Fibroblast of villous mesenchyme (primary cell): ENCODE results near the gene TMEM37. TPM values are rescaled to one million over a fixed set of nuclear protein-coding genes. Genes with fewer than 3 reads are reported as not detected.

ENCODE experiments used
- DNase-seq: peaks from one replicate; pipeline ENCODE4 v3.0.0-alpha.2; 2010; ENCODE audit warnings: low read depth
- H3K4me3 ChIP-seq: 2 replicates; pipeline ENCODE4 v1.5.1; 2011; ENCODE audit warnings: low read depth, mild to moderate bottlenecking, low read length
- total RNA-seq: library from RNA; depleted of rRNA; stranded (reverse); fragments of >200 nt; gene quantifications from 2 replicates; pipeline ENCODE4 v1.2.3, GENCODE V29; 2012
- TF ChIP-seq, protein P1 (sequence below): IDR thresholded peaks from 2 replicates; pipeline ENCODE4 v1.5.1; 2012; ENCODE audit warnings: low read depth, mild to moderate bottlenecking, low read length; ENCODE audit not compliant: insufficient read depth

Gene TMEM37
- total RNA-seq, 1 donor = 1.3 TPM

DNA sequence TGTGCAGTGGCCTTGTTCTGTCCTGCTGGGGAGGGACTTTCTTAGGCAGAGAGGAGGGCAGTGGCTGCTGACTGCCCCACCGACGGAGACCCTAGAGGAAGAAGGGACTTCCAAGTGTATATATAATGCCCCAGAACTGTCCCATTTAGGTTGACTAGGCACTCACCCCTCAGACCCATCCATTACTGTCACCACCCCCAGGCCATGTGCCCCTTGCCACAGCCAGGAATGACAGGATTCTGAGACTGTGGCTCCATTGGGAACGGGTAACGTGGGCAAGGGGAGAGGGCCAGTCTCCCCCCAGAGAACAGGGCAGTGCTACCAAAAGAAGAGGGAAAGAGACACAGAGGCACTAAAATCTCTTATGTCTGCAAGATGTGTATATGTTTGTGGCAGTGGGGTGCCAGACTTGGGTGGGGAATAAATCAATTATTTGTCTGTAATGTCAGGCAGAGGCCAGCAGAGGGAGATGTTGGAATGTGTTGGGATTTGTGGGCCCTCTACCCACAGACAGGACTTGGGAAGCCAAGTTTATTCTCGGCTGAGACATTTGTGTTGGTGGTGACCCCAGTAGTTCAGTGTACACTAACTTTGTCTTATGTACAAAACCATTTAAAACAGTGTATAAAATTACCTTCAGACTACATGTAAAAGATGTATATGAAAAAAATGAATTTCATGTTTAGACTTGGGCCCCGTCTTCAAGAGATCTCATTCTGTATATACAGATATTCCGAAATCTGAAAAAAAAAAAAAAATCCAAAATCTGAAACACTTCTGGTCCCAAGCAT is 24.0 kb upstream of the TMEM37 start:
- no peak overlapping the region for H3K4me3 ChIP-seq
- DNase-seq = peak; percentile 73
- TF ChIP-seq, protein P1, sequence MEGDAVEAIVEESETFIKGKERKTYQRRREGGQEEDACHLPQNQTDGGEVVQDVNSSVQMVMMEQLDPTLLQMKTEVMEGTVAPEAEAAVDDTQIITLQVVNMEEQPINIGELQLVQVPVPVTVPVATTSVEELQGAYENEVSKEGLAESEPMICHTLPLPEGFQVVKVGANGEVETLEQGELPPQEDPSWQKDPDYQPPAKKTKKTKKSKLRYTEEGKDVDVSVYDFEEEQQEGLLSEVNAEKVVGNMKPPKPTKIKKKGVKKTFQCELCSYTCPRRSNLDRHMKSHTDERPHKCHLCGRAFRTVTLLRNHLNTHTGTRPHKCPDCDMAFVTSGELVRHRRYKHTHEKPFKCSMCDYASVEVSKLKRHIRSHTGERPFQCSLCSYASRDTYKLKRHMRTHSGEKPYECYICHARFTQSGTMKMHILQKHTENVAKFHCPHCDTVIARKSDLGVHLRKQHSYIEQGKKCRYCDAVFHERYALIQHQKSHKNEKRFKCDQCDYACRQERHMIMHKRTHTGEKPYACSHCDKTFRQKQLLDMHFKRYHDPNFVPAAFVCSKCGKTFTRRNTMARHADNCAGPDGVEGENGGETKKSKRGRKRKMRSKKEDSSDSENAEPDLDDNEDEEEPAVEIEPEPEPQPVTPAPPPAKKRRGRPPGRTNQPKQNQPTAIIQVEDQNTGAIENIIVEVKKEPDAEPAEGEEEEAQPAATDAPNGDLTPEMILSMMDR = peak; percentile 75

DNA sequence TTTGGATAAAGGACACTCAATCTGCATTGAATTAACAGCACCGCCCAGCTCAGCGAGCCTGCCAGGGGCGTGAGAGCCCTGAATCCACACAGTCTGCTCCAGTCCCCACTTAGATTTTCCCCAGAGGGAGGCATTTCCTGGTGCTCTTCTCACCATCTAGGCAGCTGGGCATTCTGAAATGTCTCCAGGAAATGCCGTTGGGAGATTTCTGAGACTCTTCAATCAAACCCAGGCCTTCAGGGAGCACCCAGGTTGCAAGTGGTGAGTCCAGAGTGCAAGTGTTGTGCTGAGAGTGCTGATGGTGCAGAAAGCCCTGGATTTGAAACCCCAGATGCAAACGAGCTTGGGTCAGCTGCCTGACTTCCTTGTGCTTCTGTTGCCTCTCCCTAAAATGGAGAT is 23.4 kb upstream of the TMEM37 start:
- no peak overlapping the region for H3K4me3 ChIP-seq
- DNase-seq = no peak
- TF ChIP-seq, protein P1 = no peak

DNA sequence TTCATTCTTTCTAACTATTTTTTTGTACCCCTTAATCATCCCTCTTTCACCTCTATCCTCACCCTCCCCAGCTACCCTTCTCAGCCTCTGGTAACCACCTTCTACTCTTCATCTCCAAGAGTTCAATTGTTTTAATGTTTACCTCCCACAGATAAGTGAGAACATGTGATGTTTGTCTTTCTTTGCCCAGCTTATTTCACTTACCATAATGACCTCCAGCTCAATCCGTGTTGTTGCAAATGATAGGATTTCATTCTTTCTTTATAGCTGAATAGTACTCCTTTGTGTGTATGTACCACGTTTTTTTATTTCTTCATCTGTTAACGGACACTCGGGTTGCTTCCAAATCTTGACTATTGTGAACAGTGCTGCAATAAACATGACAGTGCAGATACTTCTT is 22.1 kb upstream of the TMEM37 start:
- TF ChIP-seq, protein P1 = no peak
- DNase-seq = no peak
- H3K4me3 ChIP-seq = no peak overlapping the region

DNA sequence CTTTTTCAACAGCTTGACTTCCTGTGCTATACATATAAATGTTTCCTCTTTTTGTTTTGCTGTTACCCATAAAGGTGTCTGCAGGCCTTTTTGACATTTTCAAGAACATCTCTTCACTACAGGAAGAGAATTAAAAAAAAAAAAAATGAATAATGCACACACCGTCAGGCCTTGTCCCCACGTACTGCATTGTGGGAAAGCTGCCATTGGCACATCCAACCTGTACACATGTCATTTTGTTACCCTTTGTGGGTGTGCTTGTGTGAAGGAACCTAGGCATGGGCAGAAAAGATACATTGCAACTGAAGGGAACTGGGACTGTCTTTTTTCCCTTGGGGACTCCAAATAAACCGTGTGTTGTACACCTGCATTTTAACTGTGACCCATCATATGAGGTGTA is 16.8 kb upstream of the TMEM37 start:
- DNase-seq = no peak
- no peak overlapping the region for H3K4me3 ChIP-seq
- TF ChIP-seq, protein P1 = no peak

DNA sequence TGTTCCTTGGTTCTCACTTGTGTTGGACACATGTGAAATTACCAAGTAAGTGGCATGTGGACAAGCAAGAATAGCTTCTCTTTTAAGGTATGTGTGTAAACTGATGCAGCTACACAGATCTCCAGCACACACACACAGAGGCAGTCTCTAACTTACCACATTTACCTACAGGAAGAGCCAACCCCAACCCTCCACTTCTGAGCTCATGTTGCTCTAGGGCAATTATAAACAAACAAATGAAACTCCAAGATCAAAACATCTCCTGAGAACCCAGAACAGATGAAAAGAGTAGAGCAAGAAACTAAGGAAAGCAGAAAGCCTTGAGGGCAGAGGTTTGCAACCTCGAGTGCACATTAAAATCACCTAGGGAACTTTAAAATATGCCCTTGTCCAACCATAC is 16.0 kb upstream of the TMEM37 start:
- H3K4me3 ChIP-seq = no peak overlapping the region
- DNase-seq = no peak
- TF ChIP-seq, protein P1 = no peak

DNA sequence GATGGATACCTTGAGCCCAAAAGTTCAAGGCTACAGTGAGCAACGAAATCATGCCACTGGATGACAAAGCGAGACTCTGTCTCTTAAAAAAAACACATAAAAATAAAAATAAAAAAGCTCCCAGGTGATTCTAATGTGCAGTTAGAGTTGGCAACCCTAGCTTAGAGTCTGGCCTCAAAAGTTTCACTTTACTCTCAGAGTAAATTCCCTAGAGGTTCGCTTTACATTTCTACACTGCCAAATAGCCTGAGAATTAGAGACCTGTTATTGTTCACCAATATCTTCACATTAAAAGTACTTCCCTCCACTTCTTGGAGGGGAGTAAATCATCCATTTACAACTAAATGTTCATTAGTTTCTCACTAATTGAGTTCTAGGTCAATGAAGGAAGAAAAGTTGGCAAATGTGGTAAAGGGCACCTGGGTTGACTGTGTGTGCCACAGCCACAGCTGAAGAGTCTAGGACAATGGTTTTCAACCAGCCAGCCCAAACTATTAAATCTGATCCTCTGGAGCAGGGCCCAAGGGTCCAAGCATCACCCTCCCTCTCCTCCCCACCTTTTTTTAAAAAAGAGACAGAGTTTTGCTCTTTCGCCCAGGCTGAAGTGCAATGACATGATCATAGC is 15.2 kb upstream of the TMEM37 start:
- TF ChIP-seq, protein P1 = no peak
- no peak overlapping the region for H3K4me3 ChIP-seq
- DNase-seq = no peak
